ENCODE measurements around the gene HOXC9. TPM values are rescaled to one million over a fixed set of nuclear protein-coding genes. Genes with fewer than 3 reads are reported as not detected.

HOXC9 gene
- total and polyA plus RNA-seq, 11 donors = not detected

GRCh38 chr12:54033980-54034784, 34.2 kb downstream of the HOXC9 start:
- no peak for DNase-seq
- ATAC-seq = no peak
- H3K27me3 ChIP-seq = peaks cover 54 to 100% (median 95%) of the 10 kb centered on the region in 9 donors
- no peak overlapping the region for H3K27ac ChIP-seq
- peaks cover 0 to 27% (median 5%) of the 10 kb centered on the region in 12 donors for H3K4me1 ChIP-seq
- H3K4me3 ChIP-seq = peak overlapping the region in 7 of 12 donors; percentile 11 to 41 (median 25)
- 7 to 11% (median 10%) methylated on average over 35 to 57 of the region's 57 CpGs for WGBS, 4 donors
- H3K9me3 ChIP-seq = no peaks in the 10 kb centered on the region
- TF ChIP-seq POLR2A (IDR thresholded peaks at IDR 0.05) (no peak), CTCF (IDR thresholded peaks at IDR 0.05) (no peak)
- no peaks in the 10 kb centered on the region for H3K36me3 ChIP-seq
- intact Hi-C loops (cut with DNase I) = loop anchor here in 2 of 10 donors (2.0 to 5.0 kb wide), 2 partner anchors 157 to 158 kb away; no protein-coding TSS in a partner anchor

GRCh38 chr12:54034785-54035310, 34.9 kb downstream of the HOXC9 start:
- intact Hi-C loops (cut with DNase I) = loop anchor here in 1 of 10 donors (5.0 kb wide), 1 partner anchor 157 kb away; no protein-coding TSS in a partner anchor
- no peak for TF ChIP-seq POLR2A (IDR thresholded peaks at IDR 0.05)
- no peak for TF ChIP-seq CTCF (IDR thresholded peaks at IDR 0.05)
- no peak overlapping the region for H3K27ac ChIP-seq
- no peak for DNase-seq
- H3K4me1 ChIP-seq = peaks cover 0 to 27% (median 5%) of the 10 kb centered on the region in 12 donors
- H3K36me3 ChIP-seq = no peaks in the 10 kb centered on the region
- ATAC-seq = no peak
- H3K27me3 ChIP-seq = peaks cover 53 to 100% (median 93%) of the 10 kb centered on the region in 9 donors
- peak overlapping the region in 1 of 12 donors; percentile 2 for H3K4me3 ChIP-seq
- no peaks in the 10 kb centered on the region for H3K9me3 ChIP-seq
- WGBS, 4 donors = 27 to 53% (median 38%) methylated on average over 21 to 22 of the region's 22 CpGs

GRCh38 chr12:54035568-54036264, 35.8 kb downstream of the HOXC9 start:
- peaks cover 51 to 100% (median 92%) of the 10 kb centered on the region in 9 donors for H3K27me3 ChIP-seq
- intact Hi-C loops (cut with DNase I) = no loop called here
- 61 to 74% (median 68%) methylated on average over 6 of the region's 6 CpGs for whole genome bisulfite sequencing, 4 donors

More at GRCh38 chr12:54035568-54036264, 35.8 kb downstream of the HOXC9 start:
- ATAC-seq = no peak
- H3K4me1 ChIP-seq = peaks cover 0 to 26% (median 5%) of the 10 kb centered on the region in 12 donors
- no peak for TF ChIP-seq CTCF (IDR thresholded peaks at IDR 0.05)
- no peak for TF ChIP-seq POLR2A (IDR thresholded peaks at IDR 0.05)
- no peaks in the 10 kb centered on the region for H3K9me3 ChIP-seq
- no peak overlapping the region for H3K27ac ChIP-seq
- no peak for DNase-seq
- H3K36me3 ChIP-seq = no peaks in the 10 kb centered on the region
- no peak overlapping the region for H3K4me3 ChIP-seq
